WI38 (cell line): ENCODE data around the gene DDX5.

Experiments
- H3K4me3 ChIP-seq: 2 replicates; pipeline ENCODE4 v1.5.1; 2011; ENCODE audit warnings: low read depth, mild to moderate bottlenecking, control low read depth, low read length
- CTCF ChIP-seq: IDR thresholded peaks from 2 replicates; pipeline ENCODE4 v1.5.1; 2012; ENCODE audit warnings: low read depth, mild to moderate bottlenecking, control low read depth, low read length

Gene DDX5

GRCh38 chr17:64509179-64509578 is 3.1 kb upstream of the DDX5 start:
- H3K4me3 ChIP-seq, result no peak overlapping the region
- no peak for TF ChIP-seq CTCF

GRCh38 chr17:64508683-64509082 is 2.6 kb upstream of the DDX5 start:
- no peak for TF ChIP-seq CTCF
- peak overlapping the region; percentile 97 for H3K4me3 ChIP-seq

GRCh38 chr17:64507413-64507782 is 1.3 kb upstream of the DDX5 start:
- peak; percentile 13; the same call in 1 of the 2 replicates for TF ChIP-seq CTCF
- peak overlapping the region; percentile 97 for H3K4me3 ChIP-seq

GRCh38 chr17:64506576-64507412 is 705 bp upstream of the DDX5 start, which contains the start of gene CEP95:
TSS of gene CEP95 (plus strand) at chr17:64506977. CDS start at chr17:64507098, 121 bp downstream.
- no peak for TF ChIP-seq CTCF
- H3K4me3 ChIP-seq, result peak within 1 kb of the TSS; percentile 97

GRCh38 chr17:64505340-64506200 is 519 bp downstream of the DDX5 start:
- peak overlapping the region; percentile 97 for H3K4me3 ChIP-seq
- TF ChIP-seq CTCF, result no peak

GRCh38 chr17:64504769-64505339 is 1.2 kb downstream of the DDX5 start:
- no peak for TF ChIP-seq CTCF
- peak overlapping the region; percentile 97 for H3K4me3 ChIP-seq
